ENCODE data around the gene ANHX.

- no peak for TF ChIP-seq CTCF (IDR thresholded peaks at IDR 0.05)
- no peak for TF ChIP-seq POLR2A (IDR thresholded peaks at IDR 0.05)
Observed at GRCh38 chr12:133190176-133190575, 45.5 kb downstream of the ANHX start.
